Cortex of kidney (tissue), 1 donor: ENCODE results near the gene TELO2.
"Not testable (repeated sequence)": the region's sequence is repeated elsewhere in the genome, so short reads cannot be mapped to it uniquely, and the experiment has no call there.

Experiments used
- DNase-seq: peaks from one replicate; lab custom pipeline; 2025; lab: John Stamatoyannopoulos, UW

The TELO2 gene

DNA sequence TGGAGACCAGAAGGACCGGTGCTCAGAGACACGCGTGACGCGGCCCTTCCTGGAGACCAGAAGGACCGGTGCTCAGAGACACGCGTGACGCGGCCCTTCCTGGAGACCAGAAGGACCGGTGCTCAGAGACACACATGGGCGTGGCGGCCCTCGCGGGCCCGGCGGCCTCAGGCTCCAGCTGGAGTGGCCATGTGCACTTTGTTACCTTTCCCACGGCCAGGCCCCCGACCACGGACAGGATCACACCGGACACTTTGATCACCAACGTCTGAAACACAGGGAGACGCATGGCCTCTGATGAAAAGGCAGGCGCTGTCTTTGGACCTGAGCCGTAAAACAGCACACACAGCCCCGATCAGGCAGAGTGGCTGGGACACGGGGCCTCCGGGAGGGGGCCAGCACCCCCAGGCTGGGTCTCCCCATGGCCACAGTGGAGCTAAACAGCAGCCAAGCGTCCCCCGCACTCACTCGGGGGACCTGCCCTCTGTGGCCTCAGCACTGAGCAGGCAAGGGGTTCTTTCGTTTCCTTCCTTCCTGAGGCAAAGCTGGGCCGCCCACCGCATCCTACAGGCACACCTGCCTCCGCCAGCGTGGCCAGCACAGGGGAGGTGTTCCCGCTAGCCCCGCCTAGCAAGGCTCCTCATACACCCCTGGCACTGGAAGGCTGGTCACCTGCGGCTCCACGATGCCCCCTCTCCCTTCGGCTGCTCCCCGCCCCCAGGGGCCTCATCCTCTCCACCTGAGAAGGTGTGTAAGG, 35.5 kb upstream of the TELO2 start:
- no peak for DNase-seq

DNA sequence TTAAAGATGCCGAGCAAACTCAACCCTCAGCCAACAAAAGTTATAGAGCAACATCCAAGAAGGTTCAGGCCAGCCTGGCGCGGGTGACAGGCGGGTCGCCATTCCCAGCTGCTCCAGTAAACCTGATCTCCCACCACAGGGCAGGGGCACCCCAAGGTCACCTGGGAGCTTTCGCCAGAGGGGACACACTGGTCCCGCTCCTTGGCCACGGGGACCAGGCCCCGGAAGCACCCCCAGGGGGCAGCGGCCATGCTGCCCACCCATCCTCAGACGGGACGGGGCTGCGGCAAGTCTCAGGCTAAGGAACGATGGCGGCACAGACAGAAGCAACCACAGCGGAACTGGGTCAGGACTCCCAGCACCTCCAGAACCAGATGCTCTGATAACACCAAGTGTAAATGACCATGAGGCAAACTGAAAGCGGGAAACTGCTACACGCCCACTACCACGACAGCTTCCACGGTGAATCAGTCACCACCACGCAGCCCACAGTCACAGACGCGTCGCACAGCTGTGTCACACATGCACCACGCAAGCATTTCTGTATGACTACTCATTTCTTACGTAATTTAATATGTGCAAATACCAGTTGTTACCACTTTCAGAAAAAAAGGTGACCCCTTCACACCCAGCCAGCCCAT, 34.7 kb upstream of the TELO2 start:
- DNase-seq, result no peak

DNA sequence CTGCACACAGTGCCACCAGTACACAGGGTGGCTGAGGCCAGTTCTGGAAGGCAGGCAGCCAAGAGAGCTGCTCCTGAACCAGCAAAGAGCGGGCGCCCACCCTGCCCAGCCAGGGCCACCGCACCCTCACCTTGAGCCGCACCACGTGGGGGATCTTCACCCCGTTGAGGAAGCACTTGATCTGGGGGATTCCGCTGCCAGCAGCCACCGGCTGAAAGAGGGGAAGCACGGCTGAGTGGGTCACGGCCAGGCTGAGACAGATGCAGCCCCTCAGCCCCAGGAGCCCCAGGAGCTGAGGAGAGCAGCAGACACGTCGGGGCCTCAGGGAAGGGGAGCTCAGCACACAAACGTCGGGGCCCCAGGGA, 34.2 kb upstream of the TELO2 start:
- DNase-seq, result no peak

DNA sequence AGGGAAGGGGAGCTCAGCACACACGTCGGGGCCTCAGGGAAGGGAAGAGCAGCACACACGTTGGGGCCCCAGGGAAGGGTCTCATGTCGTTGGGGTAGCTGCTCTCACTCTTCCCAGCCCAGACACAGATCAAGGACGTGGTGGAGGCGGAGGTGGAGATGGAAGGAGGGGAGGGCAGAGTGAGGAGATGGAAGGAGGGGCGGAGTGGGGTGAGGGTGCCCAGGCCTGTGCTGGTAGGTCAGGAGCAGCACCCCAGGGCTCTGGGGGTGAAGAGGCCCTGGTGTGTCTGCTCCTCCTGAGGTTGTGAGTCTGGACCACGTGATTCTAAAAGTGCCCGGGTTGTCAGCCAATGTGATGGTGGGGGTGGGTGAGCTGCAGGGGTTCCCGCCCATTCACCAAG, 33.2 kb upstream of the TELO2 start:
- DNase-seq, result no peak

DNA sequence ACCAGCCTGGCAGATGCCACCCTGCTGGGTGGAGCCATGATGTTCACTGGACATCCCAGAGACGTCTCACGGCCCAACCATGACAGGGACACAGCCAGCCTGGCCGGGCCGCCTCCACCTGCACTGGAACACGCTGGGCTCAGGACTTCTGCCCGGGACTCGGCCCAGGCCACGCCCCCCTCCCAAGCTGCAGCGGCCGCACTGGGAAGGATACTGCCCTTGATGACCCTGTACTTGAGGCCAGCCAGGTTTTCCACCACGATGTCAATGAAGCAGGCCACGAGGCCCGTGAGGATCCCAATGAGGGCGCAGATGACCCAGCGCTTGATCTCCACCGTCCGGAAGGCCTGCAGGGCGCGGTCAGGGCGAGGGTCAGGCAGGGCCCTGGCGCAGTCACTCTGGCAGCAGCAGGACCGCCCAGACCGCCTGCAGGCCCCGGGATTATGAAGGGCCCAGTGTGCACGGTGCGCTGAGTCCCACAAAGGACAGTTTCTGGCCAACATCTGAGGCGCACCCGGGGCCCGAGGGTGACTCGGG, 32.5 kb upstream of the TELO2 start:
- no peak for DNase-seq

DNA sequence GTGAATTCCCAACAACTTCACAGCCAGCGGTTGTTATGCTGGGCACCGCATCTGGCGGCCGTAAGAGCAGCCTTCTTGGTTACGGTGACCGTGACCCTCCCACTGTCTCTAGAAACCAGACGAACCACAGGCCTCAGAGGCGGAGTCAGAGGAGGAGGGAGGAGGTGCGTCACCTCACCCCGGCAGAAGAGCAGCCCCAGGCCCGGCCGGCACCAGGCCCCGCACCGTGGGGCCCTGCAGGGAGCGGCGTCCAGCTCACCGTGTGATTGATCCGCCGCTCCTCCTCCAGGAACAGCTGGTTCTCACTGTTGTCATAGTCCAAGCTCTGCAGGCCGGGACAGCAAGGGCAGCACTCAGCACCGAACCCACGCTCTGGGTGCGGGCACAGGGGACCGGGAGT, 32.0 kb upstream of the TELO2 start:
- no peak for DNase-seq

DNA sequence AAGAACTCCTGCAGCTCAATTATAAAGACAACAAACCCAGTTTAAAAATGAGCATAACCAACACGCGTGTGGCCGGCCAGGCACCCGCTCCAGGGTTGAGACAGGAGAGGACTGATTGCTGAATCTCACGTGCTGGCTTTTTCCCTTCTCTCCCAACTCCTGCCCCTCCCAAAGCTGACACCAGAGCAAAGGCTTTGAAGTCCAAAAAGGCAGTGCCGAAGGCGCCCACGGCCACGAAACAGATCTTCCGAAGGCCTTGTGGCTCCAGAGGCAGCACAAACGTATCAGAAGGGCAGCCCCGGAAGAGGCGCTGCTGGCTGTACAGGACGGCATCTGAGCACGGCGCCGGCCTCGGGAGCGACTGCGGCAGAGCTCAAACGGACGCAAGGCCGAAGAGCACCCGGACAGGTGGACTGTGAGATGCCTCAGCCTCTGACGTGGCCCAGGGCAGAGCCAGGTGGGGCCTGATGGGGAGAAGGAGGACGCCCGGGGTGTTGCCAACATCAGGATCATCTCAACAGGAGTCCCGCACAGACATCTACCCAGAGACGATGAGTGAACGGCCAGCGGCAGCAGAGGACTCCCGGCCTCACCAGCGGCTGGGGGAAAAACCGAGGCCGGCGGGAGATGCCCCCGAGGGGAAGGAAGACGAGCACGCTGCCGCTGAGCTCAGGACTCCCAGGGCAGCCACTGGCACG, 28.8 kb upstream of the TELO2 start:
- no peak for DNase-seq

DNA sequence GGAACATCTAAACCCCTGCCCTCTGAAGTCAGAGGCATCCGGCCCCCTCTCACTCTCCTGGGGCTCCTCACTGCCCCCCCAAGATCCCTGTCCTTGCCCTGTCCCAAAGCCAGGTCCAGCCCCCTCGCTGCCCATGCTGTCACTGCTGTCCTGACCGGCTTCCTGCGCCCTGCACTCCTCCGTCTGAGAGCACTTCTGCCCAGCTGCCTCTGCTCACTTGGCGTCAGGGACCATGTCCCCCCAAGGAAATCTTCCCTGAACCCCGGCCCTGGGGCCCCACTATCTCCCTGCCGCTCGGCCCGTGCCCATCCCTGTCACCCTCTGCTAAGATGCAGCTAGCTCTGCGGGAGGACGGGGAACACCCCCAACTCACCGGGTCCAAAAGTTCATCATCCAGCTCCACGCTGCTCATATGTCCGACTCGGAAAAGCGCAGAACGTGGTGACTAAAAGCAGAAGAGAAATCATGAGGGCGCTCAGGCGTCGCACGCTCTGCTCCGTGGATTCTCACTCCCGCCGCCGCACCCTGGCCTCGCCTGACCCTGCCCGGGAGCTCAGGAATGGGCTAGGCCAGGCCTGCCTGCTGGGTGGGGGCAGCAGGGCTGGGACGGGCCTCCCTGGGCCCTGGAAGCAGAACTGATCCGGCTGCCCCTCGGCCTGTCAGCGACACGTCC, 28.1 kb upstream of the TELO2 start:
- no peak for DNase-seq

DNA sequence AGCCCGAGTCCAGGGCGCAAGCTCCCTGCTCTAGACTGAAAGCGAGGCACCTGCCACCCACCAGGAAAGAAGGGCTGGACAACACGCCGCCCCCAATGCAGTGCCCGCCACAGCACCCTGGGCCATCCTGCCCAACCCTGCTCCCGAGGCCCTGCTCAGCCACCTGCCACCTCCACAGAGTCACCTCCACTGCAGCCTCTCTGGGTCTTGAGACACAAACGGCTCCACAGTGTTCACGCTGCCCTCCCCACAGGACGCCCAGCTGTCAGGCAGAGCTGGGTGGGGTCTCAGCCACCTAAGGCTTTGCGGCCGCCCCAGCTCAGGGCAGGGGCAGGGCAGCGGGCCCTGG, 27.6 kb upstream of the TELO2 start:
- no peak for DNase-seq

DNA sequence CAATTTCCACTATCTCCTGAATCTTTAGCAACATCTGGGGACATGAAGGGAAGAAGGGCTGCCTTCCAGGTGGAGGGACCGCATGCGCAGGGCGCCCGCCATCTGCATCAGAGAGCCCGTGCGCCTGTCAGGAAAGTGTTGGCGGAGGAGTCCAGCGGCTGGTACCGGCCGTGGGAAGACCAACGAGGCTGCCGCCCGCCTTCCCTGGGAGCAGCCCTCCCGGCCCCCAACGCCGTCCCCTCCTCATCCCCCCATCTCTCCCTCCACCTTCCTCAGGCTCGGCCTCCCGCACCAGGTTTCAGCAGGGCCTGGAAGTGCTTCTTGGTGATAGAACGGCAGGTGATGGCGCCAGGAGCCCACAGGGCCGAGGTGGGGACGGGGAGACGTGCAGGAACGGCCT, 27.1 kb upstream of the TELO2 start:
- DNase-seq, result no peak

DNA sequence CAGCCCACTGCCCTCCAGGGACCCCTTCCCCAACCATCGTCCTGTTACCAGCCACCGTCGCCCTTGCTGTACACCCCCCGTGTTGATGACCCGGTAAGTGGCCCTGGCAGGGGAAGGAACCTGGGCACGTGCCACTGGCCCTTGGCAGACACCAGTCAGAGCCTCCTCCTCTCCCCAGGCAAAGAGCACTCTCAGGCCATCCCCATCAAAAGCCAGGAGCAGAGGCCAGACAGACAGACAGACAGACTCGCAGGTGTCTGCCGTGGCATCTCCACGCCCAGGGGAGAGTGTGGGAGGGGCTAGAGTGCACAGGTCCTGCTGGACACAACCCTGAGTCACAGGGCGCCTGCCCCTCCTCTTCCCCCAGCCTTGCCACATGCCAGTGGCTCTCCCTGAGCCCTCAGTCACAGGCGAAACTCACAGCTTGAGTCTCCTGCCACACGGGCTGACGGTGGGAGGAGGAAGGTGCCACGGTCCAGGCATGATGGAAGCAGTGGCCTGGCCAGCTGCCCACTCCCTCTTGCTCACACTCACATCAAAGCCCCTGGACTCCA, 26.1 kb upstream of the TELO2 start:
- DNase-seq, result no peak

DNA sequence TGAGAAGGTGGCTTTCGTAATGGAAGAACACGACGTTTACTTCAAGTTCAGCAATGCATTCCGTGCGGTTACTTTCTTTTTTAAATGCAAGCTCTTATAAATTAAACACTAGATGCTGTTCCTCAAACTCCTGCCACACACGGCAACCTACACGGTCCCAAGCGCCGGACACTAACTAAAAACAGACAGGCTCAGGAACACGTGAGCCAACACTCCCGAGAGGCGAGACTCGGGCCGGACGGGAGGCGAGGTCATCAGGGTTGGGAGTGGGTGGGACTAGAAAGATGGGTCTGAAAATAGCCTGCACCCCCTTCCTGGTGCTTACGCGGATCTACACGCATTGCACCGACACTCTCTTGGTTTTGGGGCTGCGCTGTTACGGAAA, 24.7 kb upstream of the TELO2 start:
- no peak for DNase-seq

DNA sequence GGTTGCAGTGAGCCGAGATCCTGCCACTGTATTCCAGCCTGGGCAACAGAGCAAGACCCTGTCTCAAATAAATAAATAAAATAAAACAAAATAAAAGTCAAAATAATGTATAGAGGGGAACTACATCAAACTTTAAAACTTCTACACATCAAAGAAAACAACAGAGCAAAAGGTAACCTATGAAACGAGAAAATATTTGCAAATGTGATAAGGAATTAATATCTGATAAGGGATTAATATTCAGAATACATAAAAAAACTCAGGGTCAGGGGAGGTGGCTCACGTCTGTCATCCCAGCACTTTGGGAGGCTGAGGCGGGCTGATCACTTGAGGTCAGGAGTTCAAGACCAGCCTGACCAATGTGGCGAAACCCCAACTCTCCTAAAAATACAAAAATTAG, 24.0 kb upstream of the TELO2 start:
- not testable (repeated sequence) for DNase-seq

DNA sequence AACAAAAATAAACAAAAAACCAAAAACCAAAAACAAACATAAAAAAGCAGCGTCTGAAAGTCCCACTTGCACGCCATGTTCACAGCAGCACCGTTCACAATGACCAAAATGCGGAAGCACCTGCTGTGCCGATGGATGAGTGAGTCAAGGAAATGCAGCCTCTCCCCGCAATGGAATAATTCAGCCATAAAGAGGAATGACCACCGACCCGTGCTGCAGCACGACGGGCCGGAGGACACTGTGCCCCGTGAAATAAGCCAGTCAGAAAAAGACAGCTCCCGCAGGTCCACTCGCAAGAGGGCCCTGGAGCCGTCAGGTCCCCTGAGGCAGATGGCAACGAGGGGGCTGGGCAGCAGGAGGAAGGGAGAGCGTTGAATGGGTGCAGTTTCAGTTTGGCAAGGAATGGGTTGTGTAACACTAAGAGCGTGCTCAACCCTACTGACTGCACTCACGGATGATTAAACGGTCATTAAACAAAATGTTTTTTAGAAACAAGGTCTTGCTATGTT, 23.4 kb upstream of the TELO2 start:
- DNase-seq, result no peak

DNA sequence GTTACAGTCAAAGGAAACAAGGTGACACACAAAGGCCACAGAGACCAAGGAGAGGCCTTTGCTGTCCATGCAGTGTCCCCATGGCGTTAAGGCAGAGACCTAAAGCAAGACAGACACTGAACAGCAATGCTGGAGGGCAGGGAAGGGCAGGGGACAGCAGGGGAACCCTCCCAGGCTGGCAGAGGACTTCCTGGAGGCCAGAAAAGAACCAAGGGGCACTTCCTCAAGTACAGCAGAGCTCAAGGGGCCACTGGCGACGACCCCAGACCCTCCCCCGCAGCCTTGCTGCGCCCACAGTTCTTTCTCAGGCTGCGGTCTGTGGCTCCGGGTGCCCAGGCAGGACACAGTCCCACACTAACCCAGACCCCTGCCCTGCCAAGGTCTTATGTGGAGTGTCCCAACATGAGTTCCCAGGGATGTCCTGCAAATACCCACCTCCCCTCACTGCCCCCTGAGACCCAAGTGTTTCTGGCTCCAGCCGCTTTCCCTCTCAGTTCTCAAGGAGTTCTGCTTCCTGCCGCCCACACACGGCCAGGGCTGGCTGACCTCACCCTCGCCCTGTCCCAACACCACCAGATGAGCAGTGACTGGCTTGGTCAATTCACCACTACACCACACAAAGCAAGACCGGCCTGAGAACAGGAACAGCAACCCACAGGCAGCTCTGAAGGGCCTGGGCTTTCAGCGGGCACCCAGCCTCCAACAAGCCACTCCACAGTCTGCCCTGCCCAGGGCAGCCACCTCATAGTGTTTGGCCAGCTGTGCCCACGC, 22.5 kb upstream of the TELO2 start:
- no peak for DNase-seq

DNA sequence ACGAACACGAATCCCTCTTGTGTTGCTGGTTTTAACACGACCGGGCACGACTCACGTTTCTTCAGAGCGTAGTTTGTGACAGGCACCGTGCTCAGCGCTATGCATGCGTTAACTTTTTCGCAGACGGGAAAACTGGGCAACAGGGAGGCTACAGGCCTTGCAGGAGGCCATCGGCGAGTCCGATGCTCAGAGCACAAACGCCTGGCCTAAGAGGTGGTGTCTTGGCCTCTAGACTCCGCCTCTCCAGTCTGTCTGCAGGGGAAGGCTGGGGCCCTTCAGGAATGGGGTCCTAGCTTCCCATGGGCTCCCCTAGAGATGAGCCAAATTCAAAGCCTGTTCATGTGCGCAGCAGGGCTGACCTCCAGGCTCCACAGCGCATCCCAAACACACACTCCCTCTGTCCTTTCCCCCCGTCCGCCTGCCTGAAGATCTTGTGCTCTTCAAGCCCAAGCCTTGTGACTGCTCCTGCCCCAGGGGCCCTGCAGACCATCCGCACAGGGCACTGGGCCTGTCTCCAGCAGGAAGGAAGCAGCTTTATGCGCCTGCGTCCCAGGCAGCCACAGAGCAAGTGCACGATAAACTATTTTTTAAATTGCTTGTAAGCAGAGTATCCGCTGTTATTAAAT, 21.5 kb upstream of the TELO2 start:
- DNase-seq, result no peak

DNA sequence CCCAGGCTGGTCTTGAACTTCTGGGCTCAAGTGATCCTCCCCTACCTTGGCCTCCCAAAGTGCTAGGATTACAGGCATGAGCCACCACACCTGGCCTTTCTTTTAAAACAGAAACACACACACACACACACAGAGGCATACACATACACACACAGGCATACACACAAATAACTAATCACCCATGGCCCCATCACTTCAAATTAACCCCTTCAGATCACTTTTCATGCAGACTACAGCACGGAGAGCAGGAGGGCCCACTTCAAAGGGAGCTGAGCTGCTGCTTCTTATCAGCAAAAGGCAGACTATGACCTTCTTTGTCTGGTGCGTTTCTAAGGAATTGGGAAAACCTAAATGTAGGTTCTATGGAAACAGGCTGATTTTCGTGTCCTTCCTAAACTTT, 20.2 kb upstream of the TELO2 start:
- DNase-seq, result no peak

DNA sequence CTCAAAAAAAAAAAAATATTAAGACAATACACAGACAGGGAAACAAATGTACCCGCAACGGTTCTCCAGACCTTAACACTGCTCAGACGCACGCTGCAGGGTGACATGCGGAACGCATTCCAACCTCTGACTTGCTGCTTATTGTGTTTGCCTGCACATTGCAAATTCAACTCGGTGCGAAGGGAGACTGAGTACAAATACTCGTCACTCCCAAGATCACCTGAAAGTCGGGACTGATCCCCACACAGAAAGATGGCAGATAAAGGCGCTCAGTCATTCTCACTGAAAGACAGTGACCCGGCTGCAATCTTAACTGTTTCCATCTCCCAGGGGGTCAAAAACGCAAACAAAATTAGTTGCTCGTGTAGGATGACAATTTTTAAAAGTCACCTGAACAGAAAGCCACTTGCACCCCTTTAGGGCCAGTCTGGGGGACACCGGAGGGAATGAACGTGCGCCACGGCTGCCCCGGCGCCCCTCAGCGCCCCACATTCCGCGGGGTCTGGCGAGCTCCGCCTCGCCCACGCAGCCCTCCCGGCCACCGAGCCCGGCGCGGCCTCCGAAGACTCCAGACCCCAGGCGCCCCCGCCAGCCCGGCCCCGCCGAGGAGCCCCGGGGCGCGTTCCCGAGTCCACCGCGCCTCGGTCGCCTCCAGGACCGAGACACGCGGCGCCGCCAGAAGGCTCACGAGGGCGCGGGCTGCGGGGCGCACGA, 18.9 kb upstream of the TELO2 start:
- no peak for DNase-seq

DNA sequence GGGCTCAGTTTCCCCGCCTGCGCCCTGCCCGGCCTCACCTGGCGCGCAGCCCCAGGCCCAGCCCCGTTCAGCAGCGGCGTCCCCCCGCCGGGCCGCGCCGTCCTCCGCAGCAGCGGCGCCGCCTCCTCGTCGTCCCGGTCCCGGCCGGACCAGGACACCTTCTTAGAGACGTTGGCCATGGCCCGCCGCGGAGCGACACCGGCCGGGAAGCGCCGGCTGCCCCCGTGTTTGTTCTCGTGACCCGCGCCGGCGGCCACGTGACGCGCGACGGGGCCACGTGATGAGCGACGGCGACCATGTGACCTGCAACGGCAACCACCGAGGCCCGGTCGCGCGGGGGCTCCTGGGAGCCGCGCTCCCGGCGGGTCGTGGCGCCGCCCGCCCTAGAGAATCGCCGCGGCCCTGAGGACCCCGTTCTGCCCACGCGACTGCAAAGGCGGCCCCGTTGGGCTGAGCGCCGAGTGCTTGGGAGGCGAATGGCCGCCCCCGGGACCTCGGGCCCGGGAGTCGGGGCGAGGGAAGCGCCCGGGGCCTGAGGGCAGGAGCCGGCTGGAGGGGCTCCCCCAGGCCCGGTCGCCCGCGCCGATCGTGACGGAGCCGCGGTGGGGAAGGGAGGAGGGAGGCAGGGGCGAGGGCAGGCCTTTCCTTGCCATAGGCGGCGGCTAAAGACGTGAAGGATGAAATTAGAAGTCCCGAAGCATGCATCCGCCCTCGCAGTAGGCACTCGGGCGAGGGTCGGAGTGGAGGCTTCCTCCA, 18.2 kb upstream of the TELO2 start, which contains the start of gene CLCN7:
TSS of gene CLCN7 (minus strand) at position 233 of the 756 bp plus-strand sequence. CDS start at position 179, 54 bp downstream.
- DNase-seq, result peak; percentile 51
